K562 (cell line): ENCODE measurements around the gene BIK. TPM values are rescaled to one million over a fixed set of nuclear protein-coding genes. Genes with fewer than 3 reads are reported as not detected.

ENCODE experiments used
- ATAC-seq: fragments of 200-7000 bp; cut with Tn5 transposase; 3 replicates; pipeline ENCODE4 v1.9.1; 2020; ENCODE audit warnings: moderate library complexity
- BruUV-seq: library from RNA; stranded (reverse); fragments of 400-500 nt; replicated peaks from 2 replicates; lab custom pipeline; 2021; lab: Mats Ljungman, UMichigan
- CTCF ChIA-PET: fragments of 300-600 bp; formaldehyde crosslinking; extraction: SDS; loops from one replicate; lab custom pipeline; 2021; ENCODE audit warnings: low intra/inter-chr PET ratio; lab: Yijun Ruan, JAX
- POLR2A ChIA-PET: fragments of 300-600, 350-650 bp; sonication (Branson Sonifier 250); formaldehyde crosslinking; extraction: SDS; loops from one replicate; lab custom pipeline; 2021; ENCODE audit warnings: antibody characterized with exemption, inconsistent platforms; lab: Yijun Ruan, JAX
- DNase-seq, 4 experiments: peaks; one replicate each; pipeline versions ENCODE4 v3.0.0 to v3.0.0-alpha.2; 2011 to 2018; ENCODE audit warnings: low spot score in 3 of 4, mixed read lengths in 3 of 4; ENCODE audit errors: extremely low read depth in 1 of 4
- FAIRE-seq: peaks from 2 replicates; lab custom pipeline; 2011; peaks lifted over from hg19 to GRCh38; lab: Jason Lieb, UNC
- H2AFZ ChIP-seq: 2 replicates; pipeline ENCODE4 v1.6.0; 2011; ENCODE audit warnings: low read depth, low read length, control low read depth, inconsistent platforms
- H3K27ac ChIP-seq: fragments of 200-600 bp; 3 replicates; pipeline ENCODE4 v1.8.0; 2011; ENCODE audit warnings: low read depth, mild to moderate bottlenecking, control low read depth, inconsistent platforms, low read length, moderate library complexity, mixed read lengths; ENCODE audit errors: extremely low read depth
- H3K27me3 ChIP-seq, 2 experiments: fragments of 300-600 bp in 1 of 2; 2 replicates in 1 of 2; 3 replicates in 1 of 2; pipeline versions ENCODE4 v1.6.0 to v1.8.0; 2011; ENCODE audit warnings: inconsistent platforms in 2 of 2, low read length in 2 of 2, mild to moderate bottlenecking in 1 of 2, mixed read lengths in 1 of 2, moderate library complexity in 1 of 2; ENCODE audit not compliant: control insufficient read depth in 2 of 2, insufficient read depth in 2 of 2
- H3K36me3 ChIP-seq: fragments of 300-600 bp; 3 replicates; pipeline ENCODE4 v1.8.0; 2011; ENCODE audit warnings: mild to moderate bottlenecking, low read length, inconsistent platforms; ENCODE audit not compliant: control insufficient read depth, insufficient read depth
- H3K4me1 ChIP-seq, 2 experiments: fragments of 200-600 bp in 1 of 2; replicated peaks in 1 of 2; 2 replicates in 1 of 2; 3 replicates in 1 of 2; pipeline versions ENCODE4 v1.5.1 to v1.8.0; 2011; ENCODE audit warnings: inconsistent platforms in 2 of 2, low read length in 2 of 2, mild to moderate bottlenecking in 1 of 2, mixed read lengths in 1 of 2, moderate library complexity in 1 of 2; ENCODE audit not compliant: control insufficient read depth in 2 of 2, insufficient read depth in 2 of 2
- H3K4me2 ChIP-seq: 2 replicates; pipeline ENCODE4 v1.6.1; 2011; ENCODE audit warnings: low read length, control low read depth, inconsistent platforms, mixed read lengths; ENCODE audit not compliant: insufficient read depth
- H3K4me3 ChIP-seq: fragments of 200-600 bp; sonication (generic), shearing (Covaris generic); 2 replicates; pipeline ENCODE4 v1.5.1; 2016; ENCODE audit warnings: control low read depth, inconsistent platforms
- H3K79me2 ChIP-seq: fragments of 200-600 bp; 3 replicates; pipeline ENCODE4 v1.8.0; 2011; ENCODE audit warnings: low read length, inconsistent platforms; ENCODE audit not compliant: control insufficient read depth, insufficient read depth
- H3K9ac ChIP-seq, 2 experiments: 2 replicates each; pipeline versions ENCODE4 v1.6.0 to v1.6.1; 2011; ENCODE audit warnings: low read depth in 2 of 2, low read length in 2 of 2, control low read depth in 1 of 2, inconsistent platforms in 1 of 2, mild to moderate bottlenecking in 1 of 2, mixed read lengths in 1 of 2; ENCODE audit not compliant: insufficient read depth in 1 of 2
- H3K9me1 ChIP-seq: one replicate; pipeline ENCODE4 v1.6.0; 2011; ENCODE audit warnings: inconsistent platforms, mild to moderate bottlenecking, low read length, moderate library complexity; ENCODE audit not compliant: control insufficient read depth, insufficient read depth
- H3K9me3 ChIP-seq: replicated peaks from 2 replicates; pipeline ENCODE4 v1.5.1; 2011; ENCODE audit warnings: low read depth, low read length, inconsistent platforms; ENCODE audit not compliant: control insufficient read depth, insufficient read depth
- H4K20me1 ChIP-seq: replicated peaks from 2 replicates; pipeline ENCODE4 v1.6.1; 2011; ENCODE audit warnings: low read length, inconsistent platforms, mixed read lengths; ENCODE audit not compliant: control insufficient read depth, insufficient read depth
- CCAR2 ChIP-seq: fragments of 200-400 bp; formaldehyde crosslinking; IDR thresholded peaks from 2 replicates; pipeline ENCODE4 v1.6.1; 2017; ENCODE audit warnings: mild to moderate bottlenecking, low read depth, low read length
- ID3 ChIP-seq, 2 experiments: fragments of 250-450 bp in 1 of 2; fragments of 450-650 bp in 1 of 2; sonication (Bioruptor Pico) in 1 of 2; IDR thresholded peaks; 2 replicates each; pipeline versions ENCODE4 v1.6.1 to v1.8.0; 2016 to 2021; ENCODE audit warnings: mild to moderate bottlenecking in 2 of 2, moderate library complexity in 2 of 2, missing compliant biosample characterization in 1 of 2, missing genetic modification characterization in 1 of 2
- KLF1 ChIP-seq: fragments of 450-650 bp; IDR thresholded peaks from 2 replicates; pipeline ENCODE4 v1.6.1; 2016; ENCODE audit warnings: missing genetic modification characterization, missing compliant biosample characterization
- MCM5 ChIP-seq: fragments of 450-650 bp; IDR thresholded peaks from 2 replicates; pipeline ENCODE4 v1.6.1; 2016; ENCODE audit warnings: low read depth
- NR3C1 ChIP-seq: sonication (generic); formaldehyde crosslinking; IDR thresholded peaks from 2 replicates; pipeline ENCODE4 v1.8.1; 2022; ENCODE audit warnings: missing genetic modification reagents
- PKNOX1 ChIP-seq: fragments of 450-650 bp; IDR thresholded peaks from 2 replicates; pipeline ENCODE4 v1.6.1; 2016
- RBM17 ChIP-seq: fragments of 200-400 bp; formaldehyde crosslinking; IDR thresholded peaks from 2 replicates; pipeline ENCODE4 v1.6.1; 2017; ENCODE audit warnings: low read depth, mild to moderate bottlenecking, low read length, borderline replicate concordance
- SMAD2 ChIP-seq: fragments of 150-350 bp; IDR thresholded peaks from 2 replicates; pipeline ENCODE4 v1.6.1; 2014; ENCODE audit warnings: low read depth, mild to moderate bottlenecking, low read length
- SMARCB1 ChIP-seq: IDR thresholded peaks from 2 replicates; pipeline ENCODE4 v1.6.1; 2011; ENCODE audit warnings: improper control_type of control experiment, low read depth; ENCODE audit not compliant: insufficient read length
- TAF15 ChIP-seq: fragments of 200-400 bp; formaldehyde crosslinking; IDR thresholded peaks from 2 replicates; pipeline ENCODE4 v1.6.1; 2017; ENCODE audit warnings: mild to moderate bottlenecking, low read depth, low read length, moderate library complexity
- U2AF2 ChIP-seq: fragments of 200-400 bp; formaldehyde crosslinking; optimal IDR thresholded peaks from 2 replicates; pipeline ENCODE3; 2017; ENCODE audit warnings: low read depth, mild to moderate bottlenecking, low read length
- ZNF3 ChIP-seq: fragments of 250-450 bp; sonication (Bioruptor Pico); IDR thresholded peaks from 2 replicates; pipeline ENCODE4 v1.5.0; 2021; ENCODE audit warnings: mild to moderate bottlenecking, moderate library complexity
- ZNF655 ChIP-seq: fragments of 250-450 bp; sonication (Bioruptor Pico); IDR thresholded peaks from 2 replicates; pipeline ENCODE4 v1.5.0; 2021
- WGBS: fragments of 100-300 bp; shearing (Covaris generic); methylation state at CpG from one replicate; pipeline ENCODE4 v1.1.6; 2016; ENCODE audit warnings: low coverage, mixed read lengths; ENCODE audit not compliant: insufficient coverage; ENCODE audit errors: missing lambda C conversion rate; 5-methylcytosine and 5-hydroxymethylcytosine counted together
- in situ Hi-C: fragments of 300-500 bp; cut with MboI; formaldehyde crosslinking; loops from 4 replicates; pipeline ENCODE4 v1.15.0; 2018; ENCODE audit warnings: inconsistent platforms, mixed read lengths
- intact Hi-C: fragments of 100-400 bp; cut with micrococcal nuclease; formaldehyde crosslinking; loops from 2 replicates; pipeline ENCODE4 v1.14.2; 2022
- polyA plus RNA-seq, 8 experiments: library from polyadenylated mRNA; depleted of rRNA in 4 of 8; stranded (reverse) in 5 of 8; unstranded in 3 of 8; fragments of >200 nt; fragmentation: Nextera tagmentation in 2 of 8; fragmentation: Illumina TruSeq in 1 of 8; extraction: Ambion mirVana in 2 of 8; extraction: Trizol in 1 of 8; gene quantifications; 2 replicates each; pipeline versions ENCODE4 v1.2.1 to v1.2.3, GENCODE V29; 2011 to 2014; ENCODE audit warnings: inconsistent platforms in 1 of 8, missing spikeins in 1 of 8
- total RNA-seq, 7 experiments: library from RNA; depleted of rRNA in 6 of 7; stranded (reverse); fragments of >200 nt in 6 of 7; fragmentation: Illumina TruSeq in 2 of 7; extraction: Trizol in 2 of 7; gene quantifications; 2 replicates each; pipeline versions ENCODE4 v1.2.1 to v1.2.3, GENCODE V29; 2011 to 2021; ENCODE audit warnings: low replicate concordance in 1 of 7

BIK gene
- total and polyA plus RNA-seq, 9 of the 15 experiments (the other 6 are each of a cell fraction or from before 2014, with no cell fraction given) = 0.08 to 0.23 (median 0.18) TPM; not detected in 4

- TF ChIP-seq RBM17 = no peak
- peak; percentile 52; the same call in 1 of the 2 replicates for TF ChIP-seq PKNOX1
- DNase-seq (no peak), FAIRE-seq (no peak), ATAC-seq (no peak)
- Histone ChIP-seq H3K9me1 (no peaks in the 10 kb centered on the region), H3K9ac (no peak overlapping the region), H3K79me2 (no peaks in the 10 kb centered on the region), H3K27me3 (no peaks in the 10 kb centered on the region), H4K20me1 (no peaks in the 10 kb centered on the region), H3K4me2 (no peak overlapping the region), H3K9me3 (no peaks in the 10 kb centered on the region), H3K4me3 (no peak overlapping the region), H3K36me3 (no peaks in the 10 kb centered on the region), H3K4me1 (peaks cover 12 to 15% of the 10 kb centered on the region in 2 experiments; a peak in 4 of 5 replicates), H3K27ac (no peak overlapping the region), H2AFZ (0 out of 2 replicates have a peak overlapping the region, but pooled peaks have one; percentile 23)
- POLR2A ChIA-PET = interaction anchor here (0.6 kb wide), 1 partner anchor 139 kb away, joined by 4 read pairs; no protein-coding TSS in a partner anchor
- WGBS = 10% methylated on average over 2 of the region's 4 CpGs
- in situ Hi-C loops = no loop called here
- CTCF ChIA-PET = no interaction called here
- BruUV-seq = no TSS peak
- intact Hi-C loops = no loop called here
Measured at GRCh38 chr22:43098356-43098755, 12.2 kb upstream of the BIK start.

GRCh38 chr22:43099095-43099494 lies 11.5 kb upstream of the BIK start:
- Histone ChIP-seq H3K79me2 (no peaks in the 10 kb centered on the region), H3K9me3 (no peaks in the 10 kb centered on the region), H3K4me1 (peaks cover 17 to 21% of the 10 kb centered on the region in 2 experiments; a peak in 4 of 5 replicates), H3K36me3 (no peaks in the 10 kb centered on the region), H3K4me3 (no peak overlapping the region), H4K20me1 (no peaks in the 10 kb centered on the region), H3K9me1 (no peaks in the 10 kb centered on the region), H3K4me2 (no peak overlapping the region), H3K9ac (no peak overlapping the region), H3K27me3 (no peaks in the 10 kb centered on the region), H2AFZ (no peak overlapping the region), H3K27ac (no peak overlapping the region)
- ATAC-seq = no peak
- intact Hi-C loops = no loop called here
- in situ Hi-C loops = no loop called here
- POLR2A ChIA-PET = interaction anchor here (0.7 kb wide), 1 partner anchor 34 kb away, joined by 3 read pairs; no protein-coding TSS in a partner anchor
- 84% methylated on average over 3 of the region's 4 CpGs for WGBS
- no TSS peak for BruUV-seq
- no peak for DNase-seq
- CTCF ChIA-PET = no interaction called here
- no peak for FAIRE-seq
- TF ChIP-seq ZNF655 (CRISPR knock-in tag) = no peak
- TF ChIP-seq U2AF2 = no peak
- no peak for TF ChIP-seq SMAD2
- TF ChIP-seq SMARCB1 = no peak
- TF ChIP-seq CCAR2 = no peak
- no peak for TF ChIP-seq RBM17
- TF ChIP-seq ZNF3 (CRISPR knock-in tag) = no peak
- no peak for TF ChIP-seq NR3C1 (CRISPR knock-in tag)
- no peak for TF ChIP-seq TAF15
- no peak for TF ChIP-seq KLF1 (tag)
- TF ChIP-seq ID3 (CRISPR knock-in tag; IDR thresholded peaks at IDR 0.05) = no peak
- TF ChIP-seq ID3 (tag; IDR thresholded peaks at IDR 0.05) = no peak
- TF ChIP-seq MCM5 = no peak
